GM19043 (cell line): ENCODE measurements around the gene TNS4.

Experiments
- ATAC-seq: cut with Tn5 transposase; IDR thresholded peaks from one replicate; pipeline ENCODE4 v1.9.1; 2021; ENCODE audit warnings: low read depth; ENCODE audit not compliant: unreplicated experiment

TNS4 gene

GRCh38 chr17:40473573-40474365 lies 27.7 kb downstream of the TNS4 start:
- no peak for ATAC-seq

GRCh38 chr17:40472733-40473452 lies 28.5 kb downstream of the TNS4 start:
- ATAC-seq = no peak

GRCh38 chr17:40471846-40472732 lies 29.3 kb downstream of the TNS4 start:
- ATAC-seq = no peak

- ATAC-seq = no peak
Measured at GRCh38 chr17:40470932-40471828, 30.2 kb downstream of the TNS4 start.

- ATAC-seq = no peak
Measured at GRCh38 chr17:40469805-40470675, 31.4 kb downstream of the TNS4 start.

GRCh38 chr17:40468560-40468959 lies 32.9 kb downstream of the TNS4 start:
- no peak for ATAC-seq

GRCh38 chr17:40467281-40467867 lies 34.0 kb downstream of the TNS4 start:
- no peak for ATAC-seq

- ATAC-seq = no peak
Measured at GRCh38 chr17:40466298-40466971, 35.0 kb downstream of the TNS4 start.

- ATAC-seq = no peak
Measured at GRCh38 chr17:40464392-40464855, 37.0 kb downstream of the TNS4 start.

GRCh38 chr17:40463122-40463550 lies 38.3 kb downstream of the TNS4 start:
- no peak for ATAC-seq

GRCh38 chr17:40462343-40463121 lies 38.9 kb downstream of the TNS4 start:
- no peak for ATAC-seq

- no peak for ATAC-seq
Measured at GRCh38 chr17:40461732-40462342, 39.6 kb downstream of the TNS4 start.

GRCh38 chr17:40460968-40461731 lies 40.3 kb downstream of the TNS4 start:
- no peak for ATAC-seq

- no peak for ATAC-seq
Measured at GRCh38 chr17:40460604-40460967, 40.8 kb downstream of the TNS4 start.

GRCh38 chr17:40459636-40460603 lies 41.5 kb downstream of the TNS4 start:
- no peak for ATAC-seq
